Measurements from ENCODE around the gene ADAMTS9.

ADAMTS9 gene

DNA sequence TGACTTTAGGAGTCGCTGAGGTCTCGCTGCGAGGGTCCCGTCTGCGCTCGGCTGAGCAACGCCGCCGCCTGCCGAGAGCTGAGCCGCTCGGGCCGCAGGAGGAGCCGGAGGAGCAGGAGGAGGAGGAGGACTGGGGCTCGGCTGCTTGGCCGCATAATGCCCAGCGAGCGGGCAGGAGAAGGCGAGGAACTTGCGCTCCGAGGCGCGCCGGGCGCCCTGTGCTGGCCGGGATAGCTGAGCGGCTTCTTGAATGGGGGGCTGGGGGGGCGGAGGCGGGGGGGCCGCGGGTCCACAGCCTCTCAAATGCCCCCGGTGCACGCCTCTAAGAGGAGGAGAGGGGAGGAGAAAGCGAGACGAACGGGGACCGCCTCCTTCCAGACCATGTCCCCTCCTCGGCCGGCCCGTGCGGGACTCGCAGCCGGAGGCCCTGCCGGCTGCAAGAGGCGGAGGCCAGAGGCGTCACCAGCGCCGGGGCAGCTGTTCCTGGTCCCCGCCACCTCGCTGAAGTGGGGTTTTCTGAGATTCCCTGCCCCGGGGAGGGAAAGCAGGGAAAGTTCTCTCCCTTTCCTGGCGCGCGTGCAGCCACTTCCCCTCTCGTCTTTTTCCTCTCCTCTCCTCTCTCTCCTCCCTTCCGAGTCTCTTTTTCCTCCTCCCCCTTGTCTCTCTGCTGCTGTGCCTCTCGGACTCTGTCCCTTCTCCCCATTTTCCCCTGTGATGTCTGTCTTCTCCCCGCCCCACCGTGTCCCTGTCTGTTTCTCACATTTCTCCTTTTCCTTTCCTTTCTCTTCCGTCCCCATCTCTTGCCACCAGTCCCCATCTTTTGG, at the start of gene ADAMTS9:
ADAMTS9 (minus strand) TSS at position 220 of the 824 bp plus-strand sequence. CDS start 343 bp downstream, outside the sequence.
- TF ChIP-seq GATA3 (IDR thresholded peaks at IDR 0.05; ENCODE audit: low read depth, low read length): no peak
- TF ChIP-seq GATA2 (IDR thresholded peaks at IDR 0.05; ENCODE audit: low read depth, low read length): no peak

GRCh38 chr3:64732576-64732975, 44.8 kb upstream of the ADAMTS9 start:
- no peak for TF ChIP-seq GATA2 (IDR thresholded peaks at IDR 0.05; ENCODE audit: low read depth, low read length)
- TF ChIP-seq GATA3 (IDR thresholded peaks at IDR 0.05; ENCODE audit: low read depth, low read length): no peak

DNA sequence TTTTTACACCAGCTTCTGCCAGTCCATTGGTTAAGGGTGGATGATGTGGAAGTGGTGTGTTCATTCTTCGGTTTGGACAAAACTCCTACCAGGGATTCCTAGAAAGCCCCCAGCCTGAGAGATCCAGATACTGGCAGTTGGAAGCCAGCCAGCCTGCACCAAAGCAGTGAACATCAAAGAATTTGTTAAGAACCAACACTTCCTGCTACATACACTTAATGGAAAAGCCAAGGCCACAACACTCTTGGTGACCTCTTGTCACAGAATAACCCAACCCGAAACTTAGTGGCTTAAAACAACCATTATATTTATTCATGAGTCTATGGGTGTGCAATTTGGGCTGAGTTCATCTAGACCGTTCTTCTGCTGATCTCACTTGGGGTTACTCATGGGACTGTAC, 42.9 kb upstream of the ADAMTS9 start:
- TF ChIP-seq GATA3 (IDR thresholded peaks at IDR 0.05; ENCODE audit: low read depth, low read length) (no peak), GATA2 (IDR thresholded peaks at IDR 0.05; ENCODE audit: low read depth, low read length) (no peak)

DNA sequence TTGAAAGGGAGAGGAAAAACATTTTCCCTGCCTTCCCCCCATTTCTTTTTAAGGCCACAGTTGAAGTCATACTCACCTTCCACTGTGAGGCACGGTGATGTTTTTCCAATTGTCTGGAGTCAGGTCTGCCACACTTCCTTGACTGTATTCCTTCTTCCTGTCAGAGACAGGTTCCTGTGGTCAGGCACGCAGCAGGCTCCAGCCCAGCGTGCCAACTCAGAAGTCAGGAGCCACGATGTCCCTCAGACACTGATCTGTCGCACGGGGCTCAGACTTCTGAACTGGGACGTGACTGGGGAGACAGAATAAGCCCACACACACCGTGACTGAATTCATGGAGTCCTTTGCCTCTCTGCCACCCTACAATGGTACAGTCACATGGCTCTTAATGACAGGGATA, 41.2 kb upstream of the ADAMTS9 start:
- TF ChIP-seq GATA3 (IDR thresholded peaks at IDR 0.05; ENCODE audit: low read depth, low read length): no peak
- no peak for TF ChIP-seq GATA2 (IDR thresholded peaks at IDR 0.05; ENCODE audit: low read depth, low read length)

- TF ChIP-seq GATA2 (IDR thresholded peaks at IDR 0.05; ENCODE audit: low read depth, low read length): no peak
- no peak for TF ChIP-seq GATA3 (IDR thresholded peaks at IDR 0.05; ENCODE audit: low read depth, low read length)
Measured at GRCh38 chr3:64728428-64728827, 40.6 kb upstream of the ADAMTS9 start.

- TF ChIP-seq GATA3 (IDR thresholded peaks at IDR 0.05; ENCODE audit: low read depth, low read length) (no peak), GATA2 (IDR thresholded peaks at IDR 0.05; ENCODE audit: low read depth, low read length) (no peak)
Measured at GRCh38 chr3:64726414-64727090, 38.8 kb upstream of the ADAMTS9 start.

- no peak for TF ChIP-seq GATA3 (IDR thresholded peaks at IDR 0.05; ENCODE audit: low read depth, low read length)
- TF ChIP-seq GATA2 (IDR thresholded peaks at IDR 0.05; ENCODE audit: low read depth, low read length): no peak
Measured at GRCh38 chr3:64718976-64719375, 31.2 kb upstream of the ADAMTS9 start.

- no peak for TF ChIP-seq GATA3 (IDR thresholded peaks at IDR 0.05; ENCODE audit: low read depth, low read length)
- TF ChIP-seq GATA2 (IDR thresholded peaks at IDR 0.05; ENCODE audit: low read depth, low read length): no peak
Measured at GRCh38 chr3:64717872-64718613, 30.2 kb upstream of the ADAMTS9 start.

GRCh38 chr3:64717411-64717810, 29.6 kb upstream of the ADAMTS9 start:
- no peak for TF ChIP-seq GATA3 (IDR thresholded peaks at IDR 0.05; ENCODE audit: low read depth, low read length)
- no peak for TF ChIP-seq GATA2 (IDR thresholded peaks at IDR 0.05; ENCODE audit: low read depth, low read length)

DNA sequence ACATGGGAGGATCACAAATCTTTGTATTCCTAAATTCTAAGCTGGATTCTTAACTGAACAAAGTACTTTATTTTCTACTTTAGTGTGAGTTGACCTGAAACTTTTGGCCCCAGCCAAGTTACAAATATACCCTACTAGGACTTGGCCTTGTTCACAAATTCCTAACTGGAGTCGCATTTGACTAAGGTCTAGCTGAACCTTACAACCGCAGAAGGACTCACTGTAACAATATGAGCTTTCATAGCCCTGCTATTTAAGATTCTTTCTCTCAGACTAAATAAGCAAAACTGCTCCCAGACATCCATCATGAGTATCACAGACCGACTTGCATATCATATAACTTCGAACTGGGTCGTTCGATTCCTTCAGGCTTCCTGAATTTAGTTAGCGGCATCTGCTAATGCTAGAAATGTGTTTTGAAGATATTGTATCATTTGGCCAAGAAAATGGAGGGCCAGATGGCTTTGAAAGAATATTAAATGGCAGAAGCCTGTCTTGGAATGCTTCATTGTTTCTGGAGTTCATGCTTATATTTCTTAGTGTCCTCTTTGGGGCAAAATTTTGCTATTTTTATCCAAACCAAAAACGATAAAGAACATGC, 28.4 kb upstream of the ADAMTS9 start:
- no peak for TF ChIP-seq GATA3 (IDR thresholded peaks at IDR 0.05; ENCODE audit: low read depth, low read length)
- TF ChIP-seq GATA2 (IDR thresholded peaks at IDR 0.05; ENCODE audit: low read depth, low read length): no peak

GRCh38 chr3:64715211-64715982, 27.6 kb upstream of the ADAMTS9 start:
- TF ChIP-seq GATA3 (IDR thresholded peaks at IDR 0.05; ENCODE audit: low read depth, low read length) (no peak), GATA2 (IDR thresholded peaks at IDR 0.05; ENCODE audit: low read depth, low read length) (no peak)

DNA sequence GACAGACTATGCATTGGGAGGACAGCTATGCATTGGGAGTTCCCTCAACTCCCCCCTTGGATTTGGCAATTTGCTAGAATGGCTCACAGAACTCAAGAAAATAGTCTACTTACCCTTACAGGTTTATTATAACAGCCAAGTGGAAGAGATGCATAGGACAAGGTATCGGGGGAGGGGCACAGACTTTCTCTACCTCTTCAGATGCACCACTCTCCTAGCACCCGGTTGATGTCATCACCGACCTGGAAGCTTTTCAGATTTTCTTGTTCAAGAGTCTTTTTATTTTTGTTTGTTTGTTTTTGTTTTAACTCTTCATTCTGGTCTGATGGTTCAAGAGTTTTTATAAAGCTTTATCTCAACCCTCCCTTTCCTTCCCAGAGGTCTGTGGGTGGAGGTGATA, 20.7 kb upstream of the ADAMTS9 start:
- no peak for TF ChIP-seq GATA2 (IDR thresholded peaks at IDR 0.05; ENCODE audit: low read depth, low read length)

DNA sequence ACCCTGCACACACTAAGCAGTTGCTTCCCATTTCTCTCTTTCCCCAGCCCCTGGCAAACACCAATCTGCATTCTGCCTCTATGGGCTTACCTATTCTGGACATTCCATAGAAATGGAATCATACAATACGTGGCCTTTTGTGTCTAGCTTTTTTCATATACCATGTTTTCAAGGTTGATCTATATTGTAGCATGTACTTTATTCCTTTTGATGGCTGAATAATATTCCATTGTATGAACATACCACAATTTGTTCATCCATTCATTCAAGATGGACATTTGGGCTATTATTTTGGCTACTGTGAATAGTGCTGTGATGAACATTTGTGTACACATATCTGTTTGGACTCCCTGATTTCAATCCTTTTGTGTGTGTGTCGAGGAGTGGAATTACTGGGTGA, 18.1 kb upstream of the ADAMTS9 start:
- TF ChIP-seq GATA3 (IDR thresholded peaks at IDR 0.05; ENCODE audit: low read depth, low read length): no peak
- no peak for TF ChIP-seq GATA2 (IDR thresholded peaks at IDR 0.05; ENCODE audit: low read depth, low read length)

All from SH-SY5Y (cell line).